ENCODE measurements around the gene WWOX. TPM values are rescaled to one million over a fixed set of nuclear protein-coding genes. Genes with fewer than 3 reads are reported as not detected.

WWOX gene
- total and polyA plus RNA-seq, 2 of the 8 experiments (the other 6 are each of a cell fraction or from before 2014, with no cell fraction given): 5.4 to 16.7 TPM

DNA sequence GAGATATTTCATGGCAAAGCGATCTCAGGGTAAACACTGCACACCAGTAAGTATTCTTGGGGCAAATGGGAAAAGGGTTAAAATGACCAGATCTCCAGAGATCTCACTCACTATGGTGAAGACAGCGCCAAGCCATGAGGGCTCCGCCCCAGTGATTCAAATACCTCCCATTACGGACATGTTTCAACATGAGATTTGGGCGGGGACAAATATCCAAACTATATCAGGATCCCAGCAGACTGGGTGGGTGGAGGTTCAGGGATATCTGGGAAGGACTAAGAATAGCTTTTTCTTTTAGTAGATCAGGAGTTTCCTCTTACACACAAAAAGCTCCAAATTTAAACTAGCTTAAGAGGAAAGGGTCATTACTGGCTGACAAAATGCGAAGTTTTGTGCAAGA, 181.7 kb downstream of the WWOX start:
- DNase-seq (ENCODE audit: low read depth in 1 of 2, low spot score in 2 of 2): no peak
- Histone ChIP-seq H3K4ac (replicated peaks; ENCODE audit: insufficient read length, low read depth, low read length) (no peak overlapping the region), H2BK15ac (ENCODE audit: low read length) (no peak overlapping the region), H2AK5ac (ENCODE audit: low read depth, low read length) (no peak overlapping the region; the same call in 1 of the 2 replicates), H2BK12ac (ENCODE audit: low read depth, low read length) (no peak overlapping the region), H3K9me3 (ENCODE audit: insufficient read depth in 2 of 2, low read depth in 1 of 2, low read length in 1 of 2) (no peaks in the 10 kb centered on the region), H4K91ac (replicated peaks; ENCODE audit: insufficient read length, low read length) (no peak overlapping the region), H4K5ac (ENCODE audit: insufficient read length, low read depth, low read length) (no peak overlapping the region), H3K56ac (replicated peaks; ENCODE audit: insufficient read length, low read depth, low read length) (no peak overlapping the region), H3K27ac (ENCODE audit: low read depth, low read length) (no peak overlapping the region), H4K8ac (ENCODE audit: extremely low read depth, insufficient read depth, low read length) (no peak overlapping the region), H3K4me2 (ENCODE audit: insufficient read depth in 1 of 2, low read depth in 2 of 2, low read length in 2 of 2) (no peak overlapping the region), H3K4me1 (replicated peaks in 1 of 4; ENCODE audit: control insufficient read depth in 3 of 4, insufficient read depth in 4 of 4, low read length in 3 of 4) (peaks cover 2 to 17% (median 9%) of the 10 kb centered on the region in 4 experiments; a peak in 6 of 7 replicates), H3K4me3 (ENCODE audit: extremely low read depth in 1 of 4, insufficient read depth in 2 of 4, low read depth in 3 of 4, low read length in 4 of 4) (no peak overlapping the region), H3K23ac (ENCODE audit: insufficient read length) (no peak overlapping the region), H4K20me1 (replicated peaks in 1 of 2; ENCODE audit: control insufficient read depth in 1 of 2, insufficient read depth in 2 of 2, low read length in 2 of 2) (no peaks in the 10 kb centered on the region), H3K36me3 (ENCODE audit: control insufficient read depth in 2 of 4, insufficient read depth in 4 of 4, low read length in 3 of 4) (no peaks in the 10 kb centered on the region), H3K9ac (replicated peaks in 1 of 4; ENCODE audit: extremely low read depth in 1 of 4, low read depth in 3 of 4, low read length in 3 of 4) (no peak overlapping the region), H3K79me2 (ENCODE audit: control insufficient read depth in 1 of 2, insufficient read depth in 2 of 2, low read length in 2 of 2) (no peaks in the 10 kb centered on the region), H3K18ac (ENCODE audit: extremely low read depth, low read length) (no peak overlapping the region), H2AFZ (ENCODE audit: low read length) (no peak overlapping the region), H3K14ac (ENCODE audit: insufficient read length) (no peak overlapping the region), H3K27me3 (replicated peaks in 1 of 4; ENCODE audit: control insufficient read depth in 3 of 4, extremely low read depth in 1 of 4, insufficient read depth in 3 of 4, low read length in 3 of 4) (no peaks in the 10 kb centered on the region; a peak in 1 of 7 replicates), H2BK20ac (ENCODE audit: low read length) (no peak overlapping the region), H3K23me2 (ENCODE audit: low read depth, low read length) (no peaks in the 10 kb centered on the region), H2BK5ac (ENCODE audit: low read depth, low read length) (no peak overlapping the region), H2BK120ac (replicated peaks; ENCODE audit: low read depth, low read length) (no peak overlapping the region), H3K79me1 (ENCODE audit: low read depth, low read length) (no peaks in the 10 kb centered on the region)
- CTCF ChIA-PET (ENCODE audit: partially characterized antibody): interaction anchor here (0.6 to 1.2 kb wide), 2 partner anchors 29 to 84 kb away, joined by 3 read pairs; no protein-coding TSS in a partner anchor
- POLR2A ChIA-PET (ENCODE audit: partially characterized antibody): no interaction called here
- no peak for TF ChIP-seq POLR2A (IDR thresholded peaks at IDR 0.05; ENCODE audit: control extremely low read depth in 1 of 2, low read depth in 2 of 2, low read length in 2 of 2)
- TF ChIP-seq, protein P1, sequence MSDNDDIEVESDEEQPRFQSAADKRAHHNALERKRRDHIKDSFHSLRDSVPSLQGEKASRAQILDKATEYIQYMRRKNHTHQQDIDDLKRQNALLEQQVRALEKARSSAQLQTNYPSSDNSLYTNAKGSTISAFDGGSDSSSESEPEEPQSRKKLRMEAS (IDR thresholded peaks at IDR 0.05): no peak
- TF ChIP-seq TEAD4 (IDR thresholded peaks at IDR 0.05; ENCODE audit: low read depth, low read length): no peak
- FAIRE-seq: no peak
- 74% methylated on average over 6 of the region's 6 CpGs; no CpG with 5 or more reads in 1 of the 2 experiments for WGBS, 2 experiments (ENCODE audit: extremely low coverage in 1 of 2, insufficient coverage in 1 of 2, insufficient read length in 1 of 2, insufficient replicate concordance in 2 of 2, low coverage in 1 of 2, low lambda C conversion rate in 2 of 2, missing lambda C conversion rate in 1 of 2)

All from H1 (cell line).